AG04450 (cell line): ENCODE results near the gene MON1A. TPM values are rescaled to one million over a fixed set of nuclear protein-coding genes. Genes with fewer than 3 reads are reported as not detected.

ENCODE experiments used
- CTCF ChIA-PET: fragments of 300-600, 350-600 bp; formaldehyde crosslinking; extraction: SDS; loops from one replicate; lab custom pipeline; 2022; ENCODE audit warnings: antibody characterized with exemption, inconsistent platforms; lab: Charles Lee
- POLR2A ChIA-PET: fragments of 350-600 bp; formaldehyde crosslinking; extraction: SDS; loops from one replicate; lab custom pipeline; 2021; ENCODE audit warnings: antibody characterized with exemption, inconsistent platforms; lab: Yijun Ruan, JAX
- DNase-seq: peaks from one replicate; pipeline ENCODE4 v3.0.0-alpha.2; 2011; ENCODE audit warnings: low read depth, low spot score
- H3K27ac ChIP-seq: one replicate; pipeline ENCODE4 v1.5.1; 2012; ENCODE audit warnings: low read depth, low read length, control low read depth
- H3K27me3 ChIP-seq: one replicate; pipeline ENCODE4 v1.6.0; 2012; ENCODE audit warnings: low read length; ENCODE audit not compliant: control insufficient read depth, insufficient read depth
- H3K4me3 ChIP-seq: 2 replicates; pipeline ENCODE4 v1.5.1; 2011; ENCODE audit warnings: mild to moderate bottlenecking, low read depth, low read length, control low read depth
- H3K9me3 ChIP-seq: 2 replicates; pipeline ENCODE4 v1.5.1; 2012; ENCODE audit warnings: low read length; ENCODE audit not compliant: control insufficient read depth, insufficient read depth
- CTCF ChIP-seq: IDR thresholded peaks from 2 replicates; pipeline ENCODE4 v1.5.1; 2011; ENCODE audit warnings: low read depth, low read length, control low read depth, inconsistent platforms
- polyA plus RNA-seq: library from polyadenylated mRNA; depleted of rRNA; stranded (reverse); fragments of >200 nt; gene quantifications from 2 replicates; pipeline ENCODE4 v1.2.3, GENCODE V29; 2011; rRNA removed
- small RNA-seq: library from RNA; depleted of rRNA; stranded (forward); fragments of <200 nt; gene quantifications from one replicate; pipeline ENCODE3, GENCODE V24; 2012; ENCODE audit warnings: low read depth; ENCODE audit not compliant: insufficient read length

Gene MON1A
- polyA plus RNA-seq, 1 experiment, result 7.1 TPM

GRCh38 chr3:49859576-49860305, 69.9 kb downstream of the MON1A start:
- Histone ChIP-seq H3K9me3 (no peaks in the 10 kb centered on the region), H3K27ac (no peak overlapping the region), H3K27me3 (peaks cover 21% of the 10 kb centered on the region), H3K4me3 (no peak overlapping the region)
- CTCF ChIA-PET, result no interaction called here
- no peak for TF ChIP-seq CTCF
- POLR2A ChIA-PET, result no interaction called here
- no peak for DNase-seq

Small RNAs within 50 kb of the gene (small RNA-seq; reads per million reads assigned to genes)
- gene RN7SL217P, result not detected

Other genes starting within 250 kb of the MON1A start
- gene MST1, start 240.3 kb downstream of the MON1A start, polyA plus RNA-seq, result 6.4 and 6.5 TPM in 2 replicates
- gene RNF123, start 240.3 kb downstream of the MON1A start, polyA plus RNA-seq, result 22.9 and 33.3 TPM in 2 replicates
- 0.11 TPM in 1 of 2 replicates, not detected in the other for gene AMIGO3, start 210.1 kb downstream of the MON1A start, polyA plus RNA-seq
- 13.9 and 15.7 TPM in 2 replicates for gene GMPPB, start 205.9 kb downstream of the MON1A start, polyA plus RNA-seq
- 40.4 and 53.5 TPM in 2 replicates for gene IP6K1, start 143.3 kb downstream of the MON1A start, polyA plus RNA-seq
- 0.09 TPM in 1 of 2 replicates, not detected in the other for gene CDHR4, start 129.9 kb downstream of the MON1A start, polyA plus RNA-seq
- 1.9 and 2.8 TPM in 2 replicates for gene INKA1, start 126.5 kb downstream of the MON1A start, polyA plus RNA-seq
- gene UBA7, start 115.9 kb downstream of the MON1A start, polyA plus RNA-seq, result 34.0 and 43.6 TPM in 2 replicates
- 1.7 and 2.3 TPM in 2 replicates for gene TRAIP, start 73.2 kb downstream of the MON1A start, polyA plus RNA-seq
- gene CAMKV, start 59.9 kb downstream of the MON1A start, polyA plus RNA-seq, result not detected in 2 replicates
- 0.10 and 0.41 TPM in 2 replicates for gene MST1R, start 25.9 kb downstream of the MON1A start, polyA plus RNA-seq
- 48.4 and 62.8 TPM in 2 replicates for gene RBM6, start 10.3 kb upstream of the MON1A start, polyA plus RNA-seq
- gene RBM5, start 159.1 kb upstream of the MON1A start, polyA plus RNA-seq, result 205 and 253 TPM in 2 replicates
- 14.7 and 17.1 TPM in 2 replicates for gene SEMA3F, start 225.5 kb upstream of the MON1A start, polyA plus RNA-seq